ENCODE measurements around the gene EPOP. TPM values are rescaled to one million over a fixed set of nuclear protein-coding genes. Genes with fewer than 3 reads are reported as not detected.

The EPOP gene
- total RNA-seq, 1 experiment from 2014 or later = 6.6 TPM

DNA sequence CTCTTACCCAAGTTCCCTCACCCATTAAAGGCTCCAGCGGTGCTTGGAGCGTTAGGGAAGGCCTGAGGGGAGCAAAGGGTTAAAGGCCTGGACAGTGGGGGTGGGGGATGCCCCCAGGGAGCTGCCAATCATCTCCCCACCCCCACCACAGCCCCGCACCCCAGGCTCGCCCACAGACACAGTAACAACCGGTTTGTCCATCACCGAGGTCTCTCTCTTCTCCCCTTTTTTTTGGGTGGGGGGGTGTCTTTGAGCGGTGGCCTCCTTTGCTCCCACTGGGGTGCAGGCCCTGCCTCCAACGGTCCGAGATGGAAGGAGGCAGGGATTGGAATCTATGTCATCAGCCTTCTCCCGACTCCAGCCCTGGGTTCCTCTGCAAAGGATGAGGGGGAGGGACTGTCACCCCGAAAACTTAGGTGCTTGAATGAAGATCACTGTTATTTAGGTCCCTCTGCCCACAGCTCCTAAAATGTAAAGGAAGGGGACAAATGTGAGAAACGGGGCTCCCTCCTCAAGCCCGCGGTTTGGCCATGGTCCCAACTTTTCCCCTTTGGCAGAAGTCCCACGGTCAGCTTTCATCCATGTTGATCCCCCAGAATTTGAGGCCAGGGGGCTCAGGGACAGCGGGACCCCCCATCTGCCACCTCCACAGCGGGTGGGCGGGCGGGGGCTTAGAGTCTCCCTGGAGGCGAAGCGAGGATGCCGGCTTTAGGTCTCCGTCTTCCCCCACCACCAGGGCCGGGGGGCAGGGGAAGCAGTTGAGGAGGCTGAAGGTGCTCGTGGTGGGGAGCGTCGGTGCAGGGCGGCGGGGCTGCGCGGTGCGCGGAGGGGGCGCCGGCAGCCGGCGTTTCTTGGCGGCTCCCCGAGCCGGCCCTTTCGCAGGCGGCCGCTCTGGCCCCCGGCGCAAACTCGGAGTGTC, 1.7 kb downstream of the EPOP start:
- DNase-seq = no peak
- no peaks in the 10 kb centered on the region for H3K36me3 ChIP-seq
- H3K9me3 ChIP-seq (replicated peaks) = no peaks in the 10 kb centered on the region
- 0 out of 2 replicates have a peak, but pooled peaks cover 3% of the 10 kb centered on the region for H3K27me3 ChIP-seq
- peaks cover 6% of the 10 kb centered on the region; the same call in 1 of the 2 replicates for H3K4me1 ChIP-seq
- H3K27ac ChIP-seq = no peak overlapping the region
- no peak overlapping the region for H3K4me3 ChIP-seq

DNA sequence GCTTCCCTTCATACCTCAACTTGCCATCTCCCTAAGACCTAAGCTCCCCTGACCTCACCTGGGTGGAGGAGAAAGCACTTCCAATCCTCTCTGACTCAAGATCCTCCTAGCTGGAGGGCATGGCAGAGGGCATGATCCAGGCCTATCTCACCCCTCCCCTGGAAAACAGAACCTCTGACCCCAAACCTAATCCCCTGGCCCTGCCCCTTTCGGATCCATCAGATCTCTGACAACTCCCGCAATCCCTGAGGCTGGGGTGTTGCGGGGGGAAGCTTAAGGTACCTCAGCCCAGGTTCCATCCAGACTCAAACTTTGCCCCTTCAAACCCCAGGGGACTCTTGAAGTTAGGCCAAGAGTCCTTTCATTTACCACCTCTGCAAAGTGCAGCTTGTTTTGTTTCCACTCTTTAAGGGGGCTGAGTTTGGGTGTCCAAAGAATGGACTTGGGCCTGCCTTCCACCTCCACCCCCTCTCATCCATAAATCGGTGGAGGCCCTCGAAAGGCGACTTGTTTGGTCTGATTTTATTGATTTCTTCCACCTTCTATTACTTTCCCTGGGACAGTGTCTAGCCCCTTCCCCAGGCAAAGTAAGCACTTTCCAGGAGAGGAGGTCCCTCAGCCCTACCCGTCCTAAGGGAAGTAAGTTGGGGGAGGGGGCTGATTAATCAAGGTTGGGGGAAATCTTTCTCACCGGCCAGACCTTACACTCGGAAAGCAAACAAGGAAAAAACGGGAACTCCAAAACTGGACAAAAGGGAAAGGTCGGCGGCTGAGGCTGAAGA, 2.6 kb downstream of the EPOP start:
- H3K27ac ChIP-seq = no peak overlapping the region
- peaks cover 6% of the 10 kb centered on the region; the same call in 1 of the 2 replicates for H3K4me1 ChIP-seq
- DNase-seq = no peak
- peaks cover 7% of the 10 kb centered on the region; the same call in 1 of the 2 replicates for H3K27me3 ChIP-seq
- H3K4me3 ChIP-seq = no peak overlapping the region
- no peaks in the 10 kb centered on the region for H3K9me3 ChIP-seq (replicated peaks)
- no peaks in the 10 kb centered on the region for H3K36me3 ChIP-seq

DNA sequence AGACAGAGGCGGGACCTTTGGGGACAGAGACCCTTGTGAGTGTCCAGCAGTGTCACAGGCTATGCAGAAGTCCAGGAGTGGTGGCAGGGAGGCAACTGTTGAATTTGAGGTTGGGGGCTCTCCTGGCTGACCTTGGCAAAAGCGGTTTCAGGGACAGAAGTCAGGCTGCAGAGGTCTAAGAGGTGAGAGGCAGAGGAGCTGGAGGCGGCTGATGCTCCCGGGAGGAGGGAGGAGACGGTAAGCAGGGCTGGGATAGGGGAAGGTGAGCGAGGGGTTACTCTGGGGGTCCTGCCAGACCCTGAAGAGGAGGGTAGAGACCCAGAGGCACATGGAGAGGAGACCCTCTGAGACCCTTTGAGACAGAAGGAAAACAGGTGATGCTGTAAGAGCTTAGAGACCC, 5.2 kb downstream of the EPOP start:
- Histone ChIP-seq H3K27me3 (peaks cover 4% of the 10 kb centered on the region; the same call in 1 of the 2 replicates), H3K36me3 (no peaks in the 10 kb centered on the region), H3K4me3 (no peak overlapping the region)

DNA sequence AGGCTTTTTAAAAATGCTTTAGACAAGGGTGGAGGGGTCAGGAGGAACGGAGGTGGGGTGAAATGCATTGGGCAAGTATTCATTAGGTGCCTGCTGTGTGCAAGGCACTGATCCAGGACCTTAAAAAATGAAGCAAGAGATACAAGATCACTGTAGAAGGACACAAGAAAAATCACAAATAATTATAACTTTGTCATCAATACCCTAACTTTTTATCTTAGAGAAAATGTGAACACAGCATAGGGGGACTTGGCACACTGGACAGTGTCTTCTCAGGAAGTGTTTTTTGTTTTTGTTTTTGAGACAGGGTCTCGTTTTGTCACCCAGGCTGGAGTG, 7.0 kb downstream of the EPOP start:
- no peaks in the 10 kb centered on the region for H3K9me3 ChIP-seq (replicated peaks)
- H3K4me1 ChIP-seq = no peaks in the 10 kb centered on the region
- H3K27me3 ChIP-seq = peaks cover 4% of the 10 kb centered on the region; the same call in 1 of the 2 replicates
- H3K36me3 ChIP-seq = no peaks in the 10 kb centered on the region
- H3K4me3 ChIP-seq = no peak overlapping the region
- DNase-seq = no peak
- H3K27ac ChIP-seq = no peak overlapping the region

More for the DNA sequence above, 5.2 kb downstream of the EPOP start:
- no peak for DNase-seq
- Histone ChIP-seq H3K9me3 (replicated peaks) (no peaks in the 10 kb centered on the region), H3K27ac (no peak overlapping the region), H3K4me1 (no peaks in the 10 kb centered on the region)

DNA sequence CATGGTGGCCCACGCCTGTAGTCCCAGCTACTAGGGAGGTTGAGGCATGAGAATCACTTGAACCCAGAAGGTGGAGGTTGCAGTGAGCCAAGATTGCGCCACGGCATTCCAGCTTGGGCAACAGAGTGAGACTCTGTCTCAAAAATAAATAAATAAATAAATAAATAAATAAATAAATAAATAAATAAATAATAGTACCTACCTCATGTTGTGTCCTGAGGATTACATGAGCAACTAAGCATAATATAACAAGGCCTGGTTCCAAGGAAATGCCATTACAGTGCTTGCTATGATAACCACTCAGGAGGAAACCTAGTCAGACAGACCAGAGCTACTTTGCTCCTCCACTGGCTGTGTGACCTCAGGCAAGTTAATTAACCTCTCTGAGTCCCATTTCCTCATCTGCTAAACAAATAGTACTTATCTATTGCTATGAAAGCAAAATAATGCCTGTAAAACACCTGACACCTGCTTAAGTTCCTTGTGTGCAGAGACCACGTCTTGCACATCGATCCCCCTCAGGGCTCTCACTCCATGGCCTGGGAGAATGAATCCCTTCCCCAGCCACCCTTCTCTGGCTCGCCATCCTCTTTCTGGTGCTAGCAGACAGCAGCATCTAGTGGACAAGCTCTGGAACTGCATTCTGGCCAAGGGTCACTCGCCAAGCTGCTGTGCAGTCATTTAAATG, 7.5 kb downstream of the EPOP start:
- Histone ChIP-seq H3K27me3 (peaks cover 4% of the 10 kb centered on the region; the same call in 1 of the 2 replicates), H3K27ac (no peak overlapping the region), H3K36me3 (no peaks in the 10 kb centered on the region), H3K4me3 (no peak overlapping the region), H3K9me3 (replicated peaks) (no peaks in the 10 kb centered on the region), H3K4me1 (no peaks in the 10 kb centered on the region)
- peak; percentile 71 to 82 for DNase-seq

DNA sequence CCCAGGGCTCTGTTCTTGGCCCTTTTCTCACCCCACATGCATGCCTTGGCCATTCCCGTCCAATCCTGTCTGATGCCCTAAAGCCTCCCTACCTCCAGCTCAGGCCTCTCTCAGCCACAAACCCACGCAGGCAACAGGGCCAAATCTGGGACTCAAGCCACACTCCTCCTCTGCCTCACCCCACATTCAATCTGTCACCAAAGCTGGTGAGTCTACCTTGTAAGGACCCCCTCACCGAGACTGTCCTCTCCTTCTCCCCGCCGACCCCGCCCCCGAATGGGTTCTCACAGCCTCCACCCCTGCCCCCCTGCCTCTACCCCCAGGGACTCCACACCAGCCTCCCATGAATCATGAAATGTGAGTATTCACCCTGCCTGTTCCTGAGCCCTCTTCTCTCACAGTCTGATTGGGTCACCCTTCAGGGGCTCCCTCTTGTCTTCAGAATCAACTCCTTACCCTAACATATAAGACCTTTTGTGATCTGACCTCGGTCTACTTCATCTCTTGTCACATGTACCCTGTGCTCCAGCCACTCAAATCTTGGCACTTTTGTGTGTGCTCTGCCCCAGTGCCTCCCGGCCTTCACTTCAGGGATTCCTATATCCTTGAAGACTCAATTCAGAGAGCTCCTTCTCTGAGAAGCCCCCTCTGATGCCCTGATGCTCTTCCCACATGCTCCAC, 10.7 kb downstream of the EPOP start:
- Histone ChIP-seq H3K4me1 (no peaks in the 10 kb centered on the region), H3K27ac (no peak overlapping the region), H3K36me3 (no peaks in the 10 kb centered on the region), H3K9me3 (replicated peaks) (no peaks in the 10 kb centered on the region), H3K4me3 (no peak overlapping the region), H3K27me3 (peaks cover 4% of the 10 kb centered on the region; the same call in 1 of the 2 replicates)
- DNase-seq = no peak

DNA sequence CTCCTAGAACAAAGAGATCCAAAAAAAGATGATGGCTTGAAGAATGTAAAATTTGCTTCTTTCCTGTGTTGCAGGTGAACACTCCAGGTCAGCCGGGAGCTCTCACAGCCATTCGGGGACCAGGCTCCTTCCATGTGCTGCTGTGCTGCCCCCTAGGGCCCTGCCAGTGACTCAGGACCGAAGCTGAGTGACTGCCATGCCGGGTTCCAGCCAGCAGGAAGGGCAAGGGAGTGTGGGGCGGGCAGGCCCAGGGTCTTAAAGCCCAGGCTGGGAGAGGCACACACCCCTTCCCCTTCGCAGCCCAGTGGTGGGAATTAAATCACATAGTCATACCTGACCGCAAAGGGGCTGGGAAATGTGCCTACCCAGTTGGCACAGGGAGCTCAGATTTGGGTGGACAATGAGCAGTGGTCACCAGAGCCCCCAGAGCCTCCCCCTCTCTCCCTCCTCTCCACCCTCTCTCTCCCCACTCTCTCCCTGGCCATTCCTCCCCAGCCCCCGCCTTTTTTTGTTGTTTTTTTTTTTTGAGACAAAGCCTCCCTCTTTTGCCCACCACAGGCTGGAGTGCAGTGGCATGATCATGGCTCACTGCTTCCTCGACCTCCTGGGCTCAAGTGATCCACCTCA, 11.5 kb downstream of the EPOP start:
- Histone ChIP-seq H3K27ac (no peak overlapping the region), H3K27me3 (peaks cover 4% of the 10 kb centered on the region; the same call in 1 of the 2 replicates), H3K4me3 (no peak overlapping the region), H3K9me3 (replicated peaks) (no peaks in the 10 kb centered on the region), H3K36me3 (no peaks in the 10 kb centered on the region), H3K4me1 (no peaks in the 10 kb centered on the region)
- DNase-seq = peak; percentile 65 to 74

DNA sequence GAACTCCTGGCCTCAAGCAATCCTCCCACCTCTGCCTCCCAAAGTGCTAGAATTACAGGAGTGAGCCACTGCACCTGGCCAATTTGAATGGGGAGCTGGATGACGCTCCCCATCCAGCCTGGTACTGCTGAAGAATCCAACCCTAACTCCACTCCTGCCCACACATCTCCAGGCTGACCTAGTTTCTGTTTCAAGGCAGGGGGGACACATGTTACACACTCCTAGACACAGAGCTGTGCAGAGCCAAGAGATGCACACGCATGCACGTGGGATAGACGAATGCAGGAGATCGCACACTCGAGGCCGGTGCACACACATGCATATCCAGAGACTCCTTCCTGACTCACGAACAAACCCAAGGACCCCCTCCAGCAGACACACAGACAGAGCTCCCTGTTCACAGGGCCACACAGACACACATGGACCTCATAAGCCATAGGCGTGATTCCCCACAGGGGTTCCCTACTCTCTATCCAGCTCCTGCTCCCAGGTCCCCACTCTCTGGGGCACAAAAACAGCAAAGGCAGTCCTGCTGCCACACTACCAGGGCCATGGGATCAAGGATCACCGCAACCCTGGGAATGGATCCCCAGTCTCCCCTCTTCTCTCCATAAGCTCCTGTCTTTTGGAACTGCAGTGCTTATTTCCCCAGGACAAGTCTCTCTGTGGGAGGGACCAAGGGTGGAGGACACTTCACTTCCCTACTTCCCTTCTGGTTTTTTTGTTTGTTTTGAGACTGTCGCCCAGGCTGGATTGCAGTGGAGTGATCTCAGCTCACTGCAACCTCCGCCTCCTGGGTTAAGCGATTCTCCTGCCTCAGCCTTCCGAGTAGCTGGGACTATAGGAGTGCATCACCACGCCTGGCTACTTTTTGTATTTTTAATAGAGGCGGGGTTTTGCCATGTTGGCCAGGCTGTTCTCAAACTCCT, 14.4 kb downstream of the EPOP start:
- H3K27ac ChIP-seq = no peak overlapping the region
- H3K27me3 ChIP-seq = 0 out of 2 replicates have a peak, but pooled peaks cover 4% of the 10 kb centered on the region
- no peaks in the 10 kb centered on the region for H3K4me1 ChIP-seq
- no peaks in the 10 kb centered on the region for H3K36me3 ChIP-seq
- no peaks in the 10 kb centered on the region for H3K9me3 ChIP-seq (replicated peaks)
- DNase-seq = no peak
- no peak overlapping the region for H3K4me3 ChIP-seq

DNA sequence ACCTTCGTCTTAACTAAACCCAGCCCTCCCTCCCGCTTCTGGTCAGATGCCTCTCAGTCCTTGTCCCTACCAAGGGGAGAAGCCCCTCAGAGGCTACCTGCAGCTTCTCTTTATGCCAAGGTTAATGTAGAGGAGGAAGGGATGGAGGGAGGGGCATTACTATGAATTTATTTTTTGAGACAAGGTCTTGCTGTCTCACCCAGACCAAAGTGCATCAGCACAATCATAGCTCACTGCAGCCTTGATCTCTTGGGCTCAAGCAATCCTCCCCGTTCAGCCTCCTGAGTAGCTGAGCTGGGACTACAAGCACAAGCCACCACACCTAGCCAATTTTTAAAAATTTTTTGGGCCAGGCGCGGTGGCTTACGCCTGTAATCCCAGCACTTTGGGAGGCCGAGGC, 15.3 kb downstream of the EPOP start:
- Histone ChIP-seq H3K36me3 (no peaks in the 10 kb centered on the region), H3K4me3 (no peak overlapping the region), H3K27me3 (peaks cover 6% of the 10 kb centered on the region; the same call in 1 of the 2 replicates), H3K9me3 (replicated peaks) (no peaks in the 10 kb centered on the region), H3K4me1 (no peaks in the 10 kb centered on the region), H3K27ac (no peak overlapping the region)
- no peak for DNase-seq

DNA sequence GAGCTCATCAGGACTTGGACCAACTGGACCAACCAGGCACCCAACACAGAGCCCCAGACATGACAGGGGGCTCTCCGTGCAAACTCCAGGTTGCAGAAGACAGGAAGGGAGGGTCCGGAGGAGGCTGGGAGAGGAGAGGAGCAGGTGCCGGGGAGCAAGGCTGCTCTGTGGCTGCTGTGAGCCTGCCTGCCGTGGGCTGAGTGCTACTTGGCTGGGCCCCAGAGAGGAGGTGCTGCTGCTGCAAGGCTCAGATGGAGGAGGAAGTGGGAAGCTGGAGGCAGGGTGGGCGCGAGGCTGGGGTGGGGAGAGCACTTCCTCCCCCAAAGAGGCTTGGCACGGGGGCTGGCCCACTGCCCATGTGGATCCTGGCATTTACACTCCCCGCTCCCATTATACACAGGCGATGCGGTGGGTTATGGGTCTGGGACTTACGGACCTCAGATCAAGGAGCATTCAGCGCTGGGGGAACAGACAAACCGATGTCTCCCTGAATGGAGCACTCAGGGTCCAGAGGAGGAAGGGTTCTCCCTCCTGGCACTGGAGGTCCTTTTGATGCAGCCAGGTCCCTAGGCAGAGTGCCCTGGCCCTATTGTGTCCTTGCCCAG, 15.9 kb downstream of the EPOP start:
- Histone ChIP-seq H3K27me3 (peaks cover 11% of the 10 kb centered on the region; the same call in 1 of the 2 replicates), H3K9me3 (replicated peaks) (no peaks in the 10 kb centered on the region), H3K4me3 (no peak overlapping the region), H3K27ac (no peak overlapping the region), H3K36me3 (no peaks in the 10 kb centered on the region), H3K4me1 (no peaks in the 10 kb centered on the region)
- no peak for DNase-seq

DNA sequence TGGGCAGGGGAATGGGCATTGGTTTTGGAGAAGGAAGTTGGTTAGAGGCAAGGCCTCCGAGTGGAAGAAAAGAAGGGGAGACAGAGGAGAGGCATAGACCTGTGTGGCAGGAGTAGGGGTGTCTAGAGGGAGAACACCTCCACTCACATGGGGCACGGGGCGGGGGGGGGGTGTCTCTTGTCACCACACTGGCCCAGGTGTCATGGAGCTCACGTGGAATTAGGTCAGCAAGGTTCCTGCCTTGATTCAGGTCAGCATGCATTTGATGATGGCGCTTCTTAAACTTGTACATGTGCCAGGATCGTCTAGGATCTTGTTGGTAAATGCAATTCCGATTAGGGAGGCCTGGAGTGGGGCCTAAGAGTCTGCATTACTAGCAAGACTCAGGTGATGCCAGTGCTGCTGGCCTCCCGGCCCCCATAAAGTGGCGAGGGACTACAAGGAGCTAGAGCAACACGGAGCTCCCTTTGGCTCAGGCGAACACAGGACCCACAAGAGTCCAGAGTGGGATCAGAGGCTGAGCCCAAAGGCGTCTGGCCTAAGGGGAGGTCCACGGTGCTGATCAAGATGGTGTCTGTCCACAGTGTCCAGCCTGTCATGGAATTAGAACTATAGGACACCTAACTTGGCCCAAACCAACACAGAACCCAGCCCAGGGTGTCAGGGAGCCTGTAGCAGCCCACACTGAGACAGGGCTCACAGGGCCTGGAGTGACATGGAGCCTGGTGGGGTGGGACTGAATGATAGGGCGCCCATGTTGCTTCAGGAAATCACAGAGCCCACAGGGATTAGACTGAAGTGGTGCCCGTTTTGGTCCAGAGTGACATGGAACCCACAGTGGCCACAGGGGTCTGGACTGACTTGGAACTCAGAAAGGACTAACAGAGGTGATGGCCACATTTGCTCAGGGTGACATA, 16.7 kb downstream of the EPOP start:
- Histone ChIP-seq H3K9me3 (replicated peaks) (no peaks in the 10 kb centered on the region), H3K27ac (no peak overlapping the region), H3K27me3 (peaks cover 12% of the 10 kb centered on the region; the same call in 1 of the 2 replicates), H3K4me3 (no peak overlapping the region), H3K4me1 (no peaks in the 10 kb centered on the region), H3K36me3 (no peaks in the 10 kb centered on the region)
- no peak for DNase-seq

All from SJCRH30 (cell line).